H1 (cell line): Measurements from ENCODE around the gene AGPS. TPM values are rescaled to one million over a fixed set of nuclear protein-coding genes. Genes with fewer than 3 reads are reported as not detected.

Source experiments
- CTCF ChIA-PET: fragments of 300-600 bp; sonication (Branson Sonifier 250); formaldehyde crosslinking; loops from one replicate; lab custom pipeline; 2021; ENCODE audit not compliant: partially characterized antibody; lab: Charles Lee
- POLR2A ChIA-PET: fragments of 300-600 bp; sonication (Branson Sonifier 250); formaldehyde crosslinking; loops from one replicate; lab custom pipeline; 2021; ENCODE audit warnings: inconsistent platforms; ENCODE audit not compliant: partially characterized antibody; lab: Charles Lee
- DNase-seq, 2 experiments: peaks; one replicate each; pipeline versions ENCODE4 v3.0.0 to v3.0.0-alpha.2; 2010 to 2022; ENCODE audit warnings: low spot score in 2 of 2, low read depth in 1 of 2, mixed read lengths in 1 of 2
- FAIRE-seq: peaks from 2 replicates; lab custom pipeline; 2011; peaks lifted over from hg19 to GRCh38; lab: Jason Lieb, UNC
- H2AFZ ChIP-seq: 2 replicates; pipeline ENCODE4 v1.8.1; 2012; ENCODE audit warnings: low read length, inconsistent platforms
- H2AK5ac ChIP-seq: 2 replicates; pipeline ENCODE4 v1.6.1; 2013; ENCODE audit warnings: low read depth, low read length
- H2BK120ac ChIP-seq: replicated peaks from 2 replicates; pipeline ENCODE3; 2013; ENCODE audit warnings: low read depth, low read length, inconsistent platforms
- H2BK12ac ChIP-seq: 2 replicates; pipeline ENCODE4 v1.6.1; 2013; ENCODE audit warnings: low read depth, low read length
- H2BK15ac ChIP-seq: 2 replicates; pipeline ENCODE4 v1.6.1; 2013; ENCODE audit warnings: low read length
- H2BK20ac ChIP-seq: 2 replicates; pipeline ENCODE4 v1.6.1; 2013; ENCODE audit warnings: low read length
- H2BK5ac ChIP-seq: 2 replicates; pipeline ENCODE4 v1.6.1; 2013; ENCODE audit warnings: low read depth, low read length
- H3K14ac ChIP-seq: 2 replicates; pipeline ENCODE4 v1.6.1; 2013; ENCODE audit warnings: inconsistent platforms; ENCODE audit not compliant: insufficient read length
- H3K18ac ChIP-seq: 2 replicates; pipeline ENCODE4 v1.6.1; 2013; ENCODE audit warnings: low read length; ENCODE audit errors: extremely low read depth
- H3K23ac ChIP-seq: 2 replicates; pipeline ENCODE4 v1.6.1; 2013; ENCODE audit warnings: inconsistent platforms; ENCODE audit not compliant: insufficient read length
- H3K23me2 ChIP-seq: 2 replicates; pipeline ENCODE4 v1.6.1; 2013; ENCODE audit warnings: low read depth, low read length
- H3K27ac ChIP-seq: 2 replicates; pipeline ENCODE4 v1.6.1; 2011; ENCODE audit warnings: low read depth, low read length, inconsistent platforms
- H3K27me3 ChIP-seq, 4 experiments: replicated peaks in 1 of 4; 1 replicate in 1 of 4; 2 replicates in 3 of 4; pipeline versions ENCODE4 v1.6.1 to v1.8.1; 2011 to 2013; ENCODE audit warnings: low read length in 3 of 4, mild to moderate bottlenecking in 3 of 4, inconsistent platforms in 2 of 4, mixed read lengths in 2 of 4, moderate library complexity in 1 of 4; ENCODE audit not compliant: control insufficient read depth in 3 of 4, insufficient read depth in 3 of 4; ENCODE audit errors: extremely low read depth in 1 of 4
- H3K36me3 ChIP-seq, 4 experiments: 2 replicates each; pipeline versions ENCODE4 v1.6.1 to v1.8.1; 2011 to 2013; ENCODE audit warnings: mild to moderate bottlenecking in 4 of 4, low read length in 3 of 4, moderate library complexity in 2 of 4, control low read depth in 1 of 4, inconsistent platforms in 1 of 4; ENCODE audit not compliant: insufficient read depth in 4 of 4, control insufficient read depth in 2 of 4
- H3K4ac ChIP-seq: replicated peaks from 2 replicates; pipeline ENCODE3; 2013; ENCODE audit warnings: low read length, low read depth, mixed read lengths, inconsistent platforms; ENCODE audit not compliant: insufficient read length
- H3K4me1 ChIP-seq, 4 experiments: replicated peaks in 1 of 4; 1 replicate in 1 of 4; 2 replicates in 3 of 4; pipeline versions ENCODE4 v1.6.1 to v1.8.1; 2011 to 2013; ENCODE audit warnings: low read length in 3 of 4, inconsistent platforms in 2 of 4, mixed read lengths in 1 of 4; ENCODE audit not compliant: insufficient read depth in 4 of 4, control insufficient read depth in 3 of 4
- H3K4me2 ChIP-seq, 2 experiments: 2 replicates each; pipeline versions ENCODE4 v1.6.1 to v1.8.1; 2011 to 2013; ENCODE audit warnings: low read depth in 2 of 2, low read length in 2 of 2, control low read depth in 1 of 2, inconsistent platforms in 1 of 2, mild to moderate bottlenecking in 1 of 2; ENCODE audit not compliant: insufficient read depth in 1 of 2
- H3K4me3 ChIP-seq, 4 experiments: fragments of 200-600, 300-600 bp in 1 of 4; sonication (generic), shearing (Covaris generic), sonication (Bioruptor Twin) in 1 of 4; 2 replicates each; pipeline versions ENCODE4 v1.5.1 to v1.8.1; 2011 to 2016; ENCODE audit warnings: low read length in 4 of 4, low read depth in 3 of 4, control low read depth in 2 of 4, inconsistent platforms in 2 of 4, mild to moderate bottlenecking in 2 of 4, mixed read lengths in 1 of 4, moderate library complexity in 1 of 4; ENCODE audit not compliant: insufficient read depth in 2 of 4; ENCODE audit errors: extremely low read depth in 1 of 4
- H3K56ac ChIP-seq: replicated peaks from 2 replicates; pipeline ENCODE3; 2013; ENCODE audit warnings: low read depth, mild to moderate bottlenecking, mixed read lengths, low read length, inconsistent platforms; ENCODE audit not compliant: insufficient read length
- H3K79me1 ChIP-seq: 2 replicates; pipeline ENCODE4 v1.6.1; 2013; ENCODE audit warnings: low read depth, low read length, control low read depth
- H3K79me2 ChIP-seq, 2 experiments: 2 replicates each; pipeline versions ENCODE4 v1.6.1 to v1.8.1; 2012 to 2013; ENCODE audit warnings: low read length in 2 of 2, mild to moderate bottlenecking in 2 of 2, inconsistent platforms in 1 of 2; ENCODE audit not compliant: insufficient read depth in 2 of 2, control insufficient read depth in 1 of 2
- H3K9ac ChIP-seq, 4 experiments: replicated peaks in 1 of 4; 1 replicate in 1 of 4; 2 replicates in 3 of 4; pipeline versions ENCODE4 v1.6.1 to v1.8.1; 2011 to 2013; ENCODE audit warnings: low read depth in 3 of 4, low read length in 3 of 4, control low read depth in 2 of 4, mild to moderate bottlenecking in 2 of 4, moderate library complexity in 2 of 4, inconsistent platforms in 1 of 4; ENCODE audit errors: extremely low read depth in 1 of 4
- H3K9me3 ChIP-seq, 2 experiments: 2 replicates each; pipeline versions ENCODE4 v1.6.1 to v1.8.1; 2012 to 2013; ENCODE audit warnings: mild to moderate bottlenecking in 2 of 2, moderate library complexity in 2 of 2, control low read depth in 1 of 2, inconsistent platforms in 1 of 2, low read depth in 1 of 2, low read length in 1 of 2, mixed read lengths in 1 of 2; ENCODE audit not compliant: insufficient read depth in 2 of 2
- H4K20me1 ChIP-seq, 2 experiments: replicated peaks in 1 of 2; 2 replicates each; pipeline versions ENCODE3 to v1.8.1; 2011 to 2013; ENCODE audit warnings: inconsistent platforms in 2 of 2, low read length in 2 of 2, mild to moderate bottlenecking in 1 of 2; ENCODE audit not compliant: insufficient read depth in 2 of 2, control insufficient read depth in 1 of 2
- H4K5ac ChIP-seq: 2 replicates; pipeline ENCODE4 v1.6.1; 2013; ENCODE audit warnings: low read length, low read depth, mixed read lengths, inconsistent platforms; ENCODE audit not compliant: insufficient read length
- H4K8ac ChIP-seq: 2 replicates; pipeline ENCODE4 v1.8.0; 2013; ENCODE audit warnings: mild to moderate bottlenecking, moderate library complexity, low read length, inconsistent platforms; ENCODE audit not compliant: insufficient read depth; ENCODE audit errors: extremely low read depth
- H4K91ac ChIP-seq: replicated peaks from 2 replicates; pipeline ENCODE3; 2013; ENCODE audit warnings: low read length, mixed read lengths, inconsistent platforms; ENCODE audit not compliant: insufficient read length
- BRCA1 ChIP-seq: IDR thresholded peaks from 2 replicates; pipeline ENCODE4 v1.6.1; 2012; ENCODE audit warnings: low read depth, low read length, improper control_type of control experiment
- CBX5 ChIP-seq: fragments of 300-800, 300-1000 bp; sonication (generic); IDR thresholded peaks from 2 replicates; pipeline ENCODE4 v1.7.1; 2016; ENCODE audit warnings: antibody characterized with exemption, low read length, low read depth
- CHD2 ChIP-seq: IDR thresholded peaks from 2 replicates; pipeline ENCODE4 v1.6.1; 2012; ENCODE audit warnings: low read length, improper control_type of control experiment
- CTCF ChIP-seq, 3 experiments: IDR thresholded peaks; 1 replicate in 2 of 3; 2 replicates in 1 of 3; pipeline versions ENCODE4 v1.5.1 to v1.6.1; 2011; ENCODE audit warnings: low read length in 3 of 3, mild to moderate bottlenecking in 3 of 3, inconsistent platforms in 2 of 3, low read depth in 1 of 3, moderate library complexity in 1 of 3; ENCODE audit not compliant: insufficient read depth in 1 of 3; ENCODE audit errors: control extremely low read depth in 1 of 3
- EZH2 ChIP-seq: fragments of 200-600 bp; sonication (generic); IDR thresholded peaks from 2 replicates; pipeline ENCODE4 v1.7.1; 2012; ENCODE audit warnings: low read depth, mild to moderate bottlenecking, moderate library complexity, low read length, inconsistent platforms; ENCODE audit not compliant: severe bottlenecking
- GABPA ChIP-seq: IDR thresholded peaks from 2 replicates; pipeline ENCODE4 v1.6.1; 2011; ENCODE audit warnings: mild to moderate bottlenecking, low read length, moderate library complexity, borderline replicate concordance; ENCODE audit not compliant: insufficient read depth
- KDM4A ChIP-seq: IDR thresholded peaks from one replicate; pipeline ENCODE4 v1.7.1; 2012; ENCODE audit warnings: low read depth, mild to moderate bottlenecking, moderate library complexity, low read length, inconsistent platforms; ENCODE audit not compliant: severe bottlenecking
- SIRT6 ChIP-seq: IDR thresholded peaks from one replicate; pipeline ENCODE4 v1.7.1; 2012; ENCODE audit warnings: low read length, inconsistent platforms
- SUZ12 ChIP-seq: fragments of 200-600 bp; sonication (generic); IDR thresholded peaks from 2 replicates; pipeline ENCODE4 v1.6.1; 2012; ENCODE audit warnings: mild to moderate bottlenecking, inconsistent platforms, low read length, moderate library complexity, mixed read lengths
- YY1 ChIP-seq: IDR thresholded peaks from 2 replicates; pipeline ENCODE4 v1.6.1; 2011; ENCODE audit warnings: low read depth, mild to moderate bottlenecking, low read length
- ZNF274 ChIP-seq: IDR thresholded peaks from 2 replicates; pipeline ENCODE4 v1.7.0; 2012; ENCODE audit warnings: low read length, borderline replicate concordance; ENCODE audit errors: extremely low read depth
- polyA plus RNA-seq, 7 experiments: library from polyadenylated mRNA; depleted of rRNA in 3 of 7; stranded (reverse) in 5 of 7; unstranded in 2 of 7; fragments of >200 nt in 5 of 7; fragments of 200-250 nt in 2 of 7; gene quantifications; 1 replicate in 5 of 7; 2 replicates in 1 of 7; 4 replicates in 1 of 7; pipeline versions ENCODE4 v1.2.1 to v1.2.3, GENCODE V29; 2011 to 2013; ENCODE audit warnings: missing spikeins in 2 of 7, mixed read lengths in 2 of 7
- total RNA-seq: library from RNA; stranded (reverse); fragmentation: NEBNext Ultra II Directional; extraction: Animal tissue kit (Norgen Biotek cat#: 25700); gene quantifications from 2 replicates; pipeline ENCODE4 v1.2.1, GENCODE V29; 2021

AGPS gene
- total and polyA plus RNA-seq, 2 of the 8 experiments (the other 6 are each of a cell fraction or from before 2014, with no cell fraction given), result 7.3 to 57.8 TPM

GRCh38 chr2:177541258-177541991 lies 148.9 kb downstream of the AGPS start:
- DNase-seq (no peak), FAIRE-seq (no peak)
- no peak overlapping the region for H2AK5ac ChIP-seq
- peaks cover 12 to 14% of the 10 kb centered on the region in 2 experiments for H3K9me3 ChIP-seq
- H3K56ac ChIP-seq, result no peak overlapping the region
- no peaks in the 10 kb centered on the region for H3K23me2 ChIP-seq
- H2BK5ac ChIP-seq, result no peak overlapping the region
- no peak overlapping the region for H3K23ac ChIP-seq
- no peaks in the 10 kb centered on the region for H4K20me1 ChIP-seq
- H3K4ac ChIP-seq, result no peak overlapping the region
- H3K4me2 ChIP-seq, result no peak overlapping the region
- H3K4me3 ChIP-seq, result no peak overlapping the region
- H4K8ac ChIP-seq, result no peak overlapping the region
- no peaks in the 10 kb centered on the region for H3K27me3 ChIP-seq
- no peak overlapping the region for H2BK12ac ChIP-seq
- H2BK20ac ChIP-seq, result no peak overlapping the region
- CTCF ChIA-PET, result interaction anchor here (0.8 kb wide), 1 partner anchor 63 kb away, joined by 3 read pairs; no protein-coding TSS in a partner anchor
- POLR2A ChIA-PET, result interaction anchor here (1.0 kb wide), 1 partner anchor 12 kb away, joined by 3 read pairs; no protein-coding TSS in a partner anchor
- no peaks in the 10 kb centered on the region; a peak in 1 of 7 replicates for H3K4me1 ChIP-seq
- no peaks in the 10 kb centered on the region for H3K79me1 ChIP-seq
- no peak overlapping the region for H2BK15ac ChIP-seq
- no peak overlapping the region for H2AFZ ChIP-seq
- no peak overlapping the region for H3K18ac ChIP-seq
- H2BK120ac ChIP-seq, result no peak overlapping the region
- no peaks in the 10 kb centered on the region; a peak in 3 of 8 replicates for H3K36me3 ChIP-seq
- no peak overlapping the region for H3K27ac ChIP-seq
- no peaks in the 10 kb centered on the region for H3K79me2 ChIP-seq
- H3K14ac ChIP-seq, result no peak overlapping the region
- no peak overlapping the region for H3K9ac ChIP-seq
- H4K91ac ChIP-seq, result no peak overlapping the region
- H4K5ac ChIP-seq, result no peak overlapping the region
- TF ChIP-seq CTCF (IDR thresholded peaks at IDR 0.05; ENCODE audit: control extremely low read depth in 1 of 3, insufficient read depth in 1 of 3, low read depth in 1 of 3, low read length in 3 of 3), result no peak
- TF ChIP-seq GABPA, result no peak
- no peak for TF ChIP-seq SIRT6
- no peak for TF ChIP-seq EZH2
- TF ChIP-seq CBX5, result no peak
- no peak for TF ChIP-seq YY1
- TF ChIP-seq SUZ12, result no peak
- TF ChIP-seq CHD2, result no peak
- TF ChIP-seq BRCA1, result no peak
- TF ChIP-seq ZNF274, result no peak
- TF ChIP-seq KDM4A, result no peak
